CD4-positive, alpha-beta T cell treated with Interferon gamma for 1 hour (primary cell): ENCODE measurements around the gene RPL12.

Experiments used
- DNase-seq: peaks from one replicate; pipeline ENCODE4 v3.0.0-alpha.2; 2020

Gene RPL12

GRCh38 chr9:127402401-127403090 is 48.7 kb downstream of the RPL12 start:
- DNase-seq: no peak

GRCh38 chr9:127399736-127400269 is 51.4 kb downstream of the RPL12 start:
- DNase-seq: no peak

GRCh38 chr9:127398715-127399400 is 52.3 kb downstream of the RPL12 start:
- DNase-seq: no peak

GRCh38 chr9:127398275-127398647 is 52.9 kb downstream of the RPL12 start:
- DNase-seq: no peak
